ENCODE results near the gene GRK2. TPM values are rescaled to one million over a fixed set of nuclear protein-coding genes. Genes with fewer than 3 reads are reported as not detected.

GRK2 gene
- total RNA-seq, 1 donor from 2014 or later: 30.0 TPM

DNA sequence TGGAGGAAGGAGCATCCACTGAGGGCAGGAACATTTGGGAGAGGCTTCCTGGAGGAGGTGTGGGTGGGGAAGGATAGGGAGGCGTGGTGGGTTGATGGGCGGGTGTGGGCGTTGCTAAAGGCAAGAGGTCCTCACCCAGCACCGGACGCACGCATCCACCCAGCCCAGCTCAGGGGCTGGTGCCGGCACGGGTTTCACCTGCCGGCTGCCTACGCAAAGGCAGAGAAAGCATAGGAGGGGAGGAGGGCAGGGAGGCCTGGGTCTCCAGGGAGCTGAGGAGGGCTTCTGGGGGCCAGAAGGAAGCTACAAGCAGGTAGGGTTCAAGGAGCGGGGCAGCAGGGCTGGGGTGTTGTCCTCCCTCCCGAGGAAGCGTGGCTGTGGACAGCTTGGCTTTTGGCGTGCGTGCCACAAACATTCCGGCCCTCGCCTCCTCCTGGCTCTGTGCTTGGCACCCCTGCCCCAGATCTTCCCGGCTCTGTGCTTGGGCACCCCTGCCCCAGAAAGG lies 44.8 kb downstream of the GRK2 start:
- Histone ChIP-seq H2AFZ (replicated peaks) (no peak overlapping the region), H3K36me3 (no peaks in the 10 kb centered on the region), H3K27me3 (no peaks in the 10 kb centered on the region), H3K27ac (no peak overlapping the region), H3K4me1 (no peaks in the 10 kb centered on the region), H3F3A (ENCODE audit: low read depth) (no peaks in the 10 kb centered on the region), H4K20me1 (ENCODE audit: low read depth) (no peaks in the 10 kb centered on the region), H3K79me2 (ENCODE audit: low read depth) (no peaks in the 10 kb centered on the region), H3K4me3 (no peak overlapping the region), H3K9ac (no peak overlapping the region), H3K9me3 (ENCODE audit: low read depth) (no peaks in the 10 kb centered on the region), H3K4me2 (no peak overlapping the region)
- no peak overlapping the region for H3K27ac Mint-ChIP-seq
- H3K27me3 Mint-ChIP-seq (ENCODE audit: insufficient read depth, low read depth): peaks cover 10% of the 10 kb centered on the region
- no peak for DNase-seq (ENCODE audit: low spot score)
- H3K9me3 Mint-ChIP-seq: no peaks in the 10 kb centered on the region
- no peaks in the 10 kb centered on the region for H3K36me3 Mint-ChIP-seq
- peaks cover 7% of the 10 kb centered on the region for H3K4me1 Mint-ChIP-seq
- no peak for TF ChIP-seq EZH2 (IDR thresholded peaks at IDR 0.05)
- TF ChIP-seq, protein P1, sequence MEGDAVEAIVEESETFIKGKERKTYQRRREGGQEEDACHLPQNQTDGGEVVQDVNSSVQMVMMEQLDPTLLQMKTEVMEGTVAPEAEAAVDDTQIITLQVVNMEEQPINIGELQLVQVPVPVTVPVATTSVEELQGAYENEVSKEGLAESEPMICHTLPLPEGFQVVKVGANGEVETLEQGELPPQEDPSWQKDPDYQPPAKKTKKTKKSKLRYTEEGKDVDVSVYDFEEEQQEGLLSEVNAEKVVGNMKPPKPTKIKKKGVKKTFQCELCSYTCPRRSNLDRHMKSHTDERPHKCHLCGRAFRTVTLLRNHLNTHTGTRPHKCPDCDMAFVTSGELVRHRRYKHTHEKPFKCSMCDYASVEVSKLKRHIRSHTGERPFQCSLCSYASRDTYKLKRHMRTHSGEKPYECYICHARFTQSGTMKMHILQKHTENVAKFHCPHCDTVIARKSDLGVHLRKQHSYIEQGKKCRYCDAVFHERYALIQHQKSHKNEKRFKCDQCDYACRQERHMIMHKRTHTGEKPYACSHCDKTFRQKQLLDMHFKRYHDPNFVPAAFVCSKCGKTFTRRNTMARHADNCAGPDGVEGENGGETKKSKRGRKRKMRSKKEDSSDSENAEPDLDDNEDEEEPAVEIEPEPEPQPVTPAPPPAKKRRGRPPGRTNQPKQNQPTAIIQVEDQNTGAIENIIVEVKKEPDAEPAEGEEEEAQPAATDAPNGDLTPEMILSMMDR (IDR thresholded peaks at IDR 0.05): no peak
- TF ChIP-seq EZH2phosphoT487 (IDR thresholded peaks at IDR 0.05): no peak
- H3K4me3 Mint-ChIP-seq: no peak overlapping the region

GRCh38 chr11:67311556-67312082 lies 45.3 kb downstream of the GRK2 start:
- Mint-ChIP-seq H3K27ac (no peak overlapping the region), H3K4me3 (no peak overlapping the region), H3K27me3 (ENCODE audit: insufficient read depth, low read depth) (peaks cover 10% of the 10 kb centered on the region), H3K4me1 (peaks cover 7% of the 10 kb centered on the region), H3K36me3 (no peaks in the 10 kb centered on the region), H3K9me3 (no peaks in the 10 kb centered on the region)
- Histone ChIP-seq H3K79me2 (ENCODE audit: low read depth) (no peaks in the 10 kb centered on the region), H2AFZ (replicated peaks) (no peak overlapping the region), H3K4me1 (no peaks in the 10 kb centered on the region), H3K9ac (no peak overlapping the region), H3K4me2 (no peak overlapping the region), H3K36me3 (no peaks in the 10 kb centered on the region), H3K4me3 (no peak overlapping the region), H3F3A (ENCODE audit: low read depth) (no peaks in the 10 kb centered on the region), H3K27ac (no peak overlapping the region), H3K9me3 (ENCODE audit: low read depth) (no peaks in the 10 kb centered on the region), H4K20me1 (ENCODE audit: low read depth) (no peaks in the 10 kb centered on the region), H3K27me3 (no peaks in the 10 kb centered on the region)
- DNase-seq (ENCODE audit: low spot score): no peak
- TF ChIP-seq EZH2 (IDR thresholded peaks at IDR 0.05): no peak
- TF ChIP-seq, protein P1 (IDR thresholded peaks at IDR 0.05): peak; percentile 4

DNA sequence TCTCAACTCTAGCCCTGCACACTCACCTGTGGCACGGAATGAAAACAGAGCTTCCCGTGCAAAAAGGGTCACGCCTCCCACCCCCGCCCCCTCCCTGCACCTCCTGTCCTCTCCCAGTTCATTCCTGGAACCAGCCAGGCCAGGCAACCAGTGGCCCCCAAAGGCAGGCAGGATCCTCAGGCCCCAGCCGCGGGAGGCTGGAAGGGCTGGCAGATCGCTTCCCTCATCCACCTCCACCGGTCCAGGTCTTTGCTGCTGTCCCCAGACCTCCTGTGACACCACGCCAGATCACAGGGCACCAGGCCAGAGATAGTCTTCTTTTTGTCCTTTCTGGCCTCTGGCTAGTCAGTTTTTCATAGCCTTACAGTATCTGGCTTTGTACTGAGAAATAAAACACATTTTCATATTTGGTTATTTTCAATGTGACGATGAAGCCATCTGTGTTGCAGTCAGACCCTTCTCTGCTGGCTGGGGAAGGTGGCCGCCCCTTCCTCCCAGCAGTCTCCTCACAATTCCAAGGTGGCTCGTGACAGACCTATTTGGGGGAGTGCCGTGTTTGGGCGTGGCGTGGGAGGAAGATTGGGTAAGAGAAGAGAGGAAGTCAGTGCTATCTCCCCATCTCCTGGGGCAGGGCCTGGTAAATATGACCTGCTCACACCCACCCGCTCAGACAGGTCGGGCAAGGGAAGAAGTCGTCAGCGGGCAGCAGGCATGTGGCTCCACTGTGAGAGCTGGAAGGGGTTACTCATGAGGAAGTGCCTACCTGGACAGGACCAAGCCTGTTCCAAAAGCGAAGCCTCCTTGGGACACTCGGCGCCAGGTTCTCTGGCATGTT lies 46.1 kb downstream of the GRK2 start:
- Histone ChIP-seq H3K27ac (no peak overlapping the region), H3K9ac (no peak overlapping the region), H3K27me3 (no peaks in the 10 kb centered on the region), H3K79me2 (ENCODE audit: low read depth) (no peaks in the 10 kb centered on the region), H3K4me1 (no peaks in the 10 kb centered on the region), H2AFZ (replicated peaks) (no peak overlapping the region), H3F3A (ENCODE audit: low read depth) (peaks cover 6% of the 10 kb centered on the region), H3K36me3 (no peaks in the 10 kb centered on the region), H4K20me1 (ENCODE audit: low read depth) (no peaks in the 10 kb centered on the region), H3K4me3 (no peak overlapping the region), H3K9me3 (ENCODE audit: low read depth) (no peaks in the 10 kb centered on the region), H3K4me2 (no peak overlapping the region)
- Mint-ChIP-seq H3K36me3 (no peaks in the 10 kb centered on the region), H3K4me1 (peaks cover 7% of the 10 kb centered on the region), H3K4me3 (no peak overlapping the region), H3K27me3 (ENCODE audit: insufficient read depth, low read depth) (peaks cover 10% of the 10 kb centered on the region), H3K9me3 (no peaks in the 10 kb centered on the region), H3K27ac (no peak overlapping the region)
- DNase-seq (ENCODE audit: low spot score): no peak
- TF ChIP-seq EZH2 (IDR thresholded peaks at IDR 0.05) (no peak), EZH2phosphoT487 (IDR thresholded peaks at IDR 0.05) (no peak)
- TF ChIP-seq, protein P1 (IDR thresholded peaks at IDR 0.05): no peak

Measured in neural progenitor cell (in vitro differentiated cells).